Type B pancreatic cell (in vitro differentiated cells): ENCODE measurements around the gene CTSG. TPM values are rescaled to one million over a fixed set of nuclear protein-coding genes. Genes with fewer than 3 reads are reported as not detected.

Experiments
- DNase-seq: peaks from one replicate; pipeline ENCODE4 v3.0.0; 2021; ENCODE audit warnings: mixed read lengths; ENCODE audit not compliant: unreplicated experiment; ENCODE audit errors: extremely low spot score
- H3K27ac Mint-ChIP-seq: 2 replicates; pipeline ENCODE4 v1.8.0; 2021; ENCODE audit warnings: mild to moderate bottlenecking, mixed read lengths
- H3K27me3 Mint-ChIP-seq: 2 replicates; pipeline ENCODE4 v1.8.0; 2021; ENCODE audit warnings: mixed read lengths
- H3K36me3 Mint-ChIP-seq: 2 replicates; pipeline ENCODE4 v1.8.0; 2021; ENCODE audit warnings: mixed read lengths
- H3K4me1 Mint-ChIP-seq: one replicate; pipeline ENCODE4 v1.8.0; 2021; ENCODE audit warnings: mixed read lengths; ENCODE audit not compliant: unreplicated experiment
- H3K4me3 Mint-ChIP-seq: 2 replicates; pipeline ENCODE4 v1.8.0; 2021; ENCODE audit warnings: mild to moderate bottlenecking, mixed read lengths
- H3K9me3 Mint-ChIP-seq: 2 replicates; pipeline ENCODE4 v1.8.0; 2021; ENCODE audit warnings: mixed read lengths
- CTCF ChIP-seq: fragments of 200-600 bp; sonication (generic); conservative IDR thresholded peaks from 2 replicates; pipeline ENCODE4 v1.5.0; 2021; ENCODE audit warnings: antibody characterized with exemption, mild to moderate bottlenecking
- total RNA-seq: library from RNA; stranded (reverse); gene quantifications from 2 replicates; pipeline ENCODE4 v1.2.1, GENCODE V29; 2021; ENCODE audit warnings: low replicate concordance

The CTSG gene
- total RNA-seq, 1 donor from 2014 or later, result not detected

DNA sequence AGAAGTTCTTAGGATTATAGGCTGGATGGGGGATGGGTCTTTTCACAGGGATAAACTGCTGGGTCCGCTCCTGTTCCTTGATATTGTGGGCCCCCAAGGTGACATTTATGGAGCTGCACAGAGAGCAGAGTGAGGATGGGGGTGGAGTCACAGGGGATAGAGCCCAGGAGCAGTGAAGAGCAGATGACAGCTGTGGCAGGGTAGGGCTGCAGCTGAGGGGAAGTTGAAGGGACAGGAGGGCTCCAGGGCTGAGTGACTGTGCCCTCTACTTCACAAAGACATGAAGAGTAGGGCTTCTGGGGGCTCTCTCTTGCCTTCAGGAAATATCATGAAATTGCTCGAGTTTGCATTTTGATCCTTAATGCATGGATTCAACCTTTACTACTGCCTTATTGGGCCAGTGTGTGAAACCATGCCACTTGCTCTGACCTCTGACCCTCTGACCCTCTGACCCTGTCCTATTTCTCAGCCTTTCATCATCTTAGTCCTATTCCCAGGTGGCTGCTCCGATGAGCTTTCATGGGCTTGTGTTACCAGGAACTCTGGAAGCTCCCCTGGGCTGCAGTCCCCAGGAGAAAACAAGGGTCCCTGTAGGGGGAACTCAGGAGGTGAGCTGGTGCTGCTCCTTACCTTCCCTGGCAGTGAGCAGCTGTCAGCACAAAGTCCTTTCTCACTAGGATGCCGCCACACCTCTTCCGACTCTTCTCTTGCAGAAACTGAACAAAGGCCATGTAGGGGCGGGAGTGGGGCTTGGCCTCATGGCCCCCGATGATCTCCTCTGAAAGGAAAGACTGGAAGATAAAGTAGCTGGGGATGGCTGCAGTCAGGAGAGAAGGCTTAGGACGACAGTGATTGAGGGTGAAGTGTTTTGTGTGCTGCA, 31.8 kb upstream of the CTSG start:
- no peaks in the 10 kb centered on the region for H3K9me3 Mint-ChIP-seq
- no peaks in the 10 kb centered on the region for H3K27me3 Mint-ChIP-seq
- no peaks in the 10 kb centered on the region for H3K36me3 Mint-ChIP-seq
- H3K27ac Mint-ChIP-seq, result no peak overlapping the region
- DNase-seq, result no peak
- H3K4me3 Mint-ChIP-seq, result no peak overlapping the region
- TF ChIP-seq CTCF, result no peak
- H3K4me1 Mint-ChIP-seq, result no peaks in the 10 kb centered on the region

- H3K27ac Mint-ChIP-seq, result no peak overlapping the region
- H3K27me3 Mint-ChIP-seq, result no peaks in the 10 kb centered on the region
- no peak for TF ChIP-seq CTCF
- no peak for DNase-seq
- no peaks in the 10 kb centered on the region for H3K4me1 Mint-ChIP-seq
- H3K36me3 Mint-ChIP-seq, result no peaks in the 10 kb centered on the region
- no peaks in the 10 kb centered on the region for H3K9me3 Mint-ChIP-seq
- H3K4me3 Mint-ChIP-seq, result no peak overlapping the region
These were observed 31.0 kb upstream of the CTSG start for GRCh38 chr14:24607081-24607480.

DNA sequence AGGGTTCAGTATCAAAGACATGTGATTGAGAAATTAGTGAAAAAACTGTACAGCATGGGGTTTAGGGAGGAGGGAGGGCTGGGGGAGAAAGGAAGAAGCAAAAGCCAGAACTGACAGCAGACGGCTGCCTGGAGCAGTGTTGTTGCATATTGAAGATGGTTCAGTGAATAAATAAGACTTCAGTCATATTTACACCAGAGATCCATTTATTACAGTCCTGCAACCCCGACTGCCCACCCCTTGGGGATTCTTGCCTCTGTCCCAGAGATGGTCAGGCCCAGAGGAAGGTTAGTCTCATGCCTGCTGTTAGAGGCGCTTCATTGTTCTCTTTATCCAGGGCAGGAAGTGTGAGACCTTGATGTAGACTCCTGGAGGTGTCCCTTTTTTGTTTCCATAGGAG, 30.2 kb upstream of the CTSG start:
- no peak for DNase-seq
- Mint-ChIP-seq H3K9me3 (no peaks in the 10 kb centered on the region), H3K4me3 (no peak overlapping the region), H3K27ac (no peak overlapping the region), H3K36me3 (no peaks in the 10 kb centered on the region), H3K4me1 (no peaks in the 10 kb centered on the region), H3K27me3 (no peaks in the 10 kb centered on the region)
- no peak for TF ChIP-seq CTCF

DNA sequence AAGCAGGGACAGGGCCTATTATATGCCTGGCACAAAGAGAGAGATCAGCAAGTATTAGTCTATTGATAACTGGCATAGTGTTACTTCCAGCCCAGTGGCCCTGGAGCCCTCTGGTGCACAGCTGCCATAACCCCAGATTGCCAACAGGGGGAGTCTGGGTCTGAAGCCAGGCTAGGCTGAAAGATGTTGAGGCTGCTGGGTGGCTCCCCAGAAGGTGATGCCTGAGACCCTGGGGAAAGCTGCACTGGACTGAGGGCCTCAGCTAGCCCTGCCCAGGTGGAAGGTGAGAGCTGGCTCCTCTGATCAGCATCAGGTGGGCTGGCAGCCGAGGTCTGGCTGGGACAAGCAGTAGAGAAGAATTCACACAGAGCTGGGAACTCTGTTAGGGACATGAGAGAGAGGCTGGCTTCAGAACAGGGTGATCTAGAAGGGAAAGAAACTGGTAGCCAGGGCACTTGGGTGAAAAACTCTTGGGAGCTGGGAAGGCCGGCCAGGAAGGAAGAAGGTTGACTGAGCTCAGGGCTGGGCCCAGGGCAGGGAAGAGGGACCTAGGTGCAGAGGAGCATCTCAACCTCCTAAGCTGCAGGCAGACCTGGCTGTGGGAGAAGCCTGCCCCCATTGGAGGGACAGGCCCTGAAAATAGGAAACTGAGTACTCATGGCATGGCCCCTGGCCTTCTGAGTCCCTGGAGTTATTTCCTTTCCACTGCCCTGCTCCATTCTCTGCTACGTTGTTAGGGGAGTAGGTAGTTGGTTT, 29.6 kb upstream of the CTSG start:
- DNase-seq, result no peak
- no peaks in the 10 kb centered on the region for H3K36me3 Mint-ChIP-seq
- no peak overlapping the region for H3K27ac Mint-ChIP-seq
- H3K9me3 Mint-ChIP-seq, result no peaks in the 10 kb centered on the region
- no peak overlapping the region for H3K4me3 Mint-ChIP-seq
- TF ChIP-seq CTCF, result peak; percentile 64
- H3K4me1 Mint-ChIP-seq, result no peaks in the 10 kb centered on the region
- H3K27me3 Mint-ChIP-seq, result no peaks in the 10 kb centered on the region

- peaks cover 5% of the 10 kb centered on the region for H3K9me3 Mint-ChIP-seq
- H3K27me3 Mint-ChIP-seq, result no peaks in the 10 kb centered on the region
- H3K4me1 Mint-ChIP-seq, result no peaks in the 10 kb centered on the region
These were observed 21.4 kb upstream of the CTSG start for GRCh38 chr14:24597403-24597802.

More at GRCh38 chr14:24597403-24597802, 21.4 kb upstream of the CTSG start:
- no peak for TF ChIP-seq CTCF
- Mint-ChIP-seq H3K27ac (no peak overlapping the region), H3K4me3 (no peak overlapping the region), H3K36me3 (no peaks in the 10 kb centered on the region)
- DNase-seq, result no peak
